HepG2 (cell line): Measurements from ENCODE around the gene SNU13. TPM values are rescaled to one million over a fixed set of nuclear protein-coding genes. Genes with fewer than 3 reads are reported as not detected.
A peak's percentile ranks its signal among the peaks of the same experiment; 100 is the strongest.

Experiments
- CBX5 ChIP-seq: sonication (generic); formaldehyde crosslinking; IDR thresholded peaks from 2 replicates; pipeline ENCODE4 v1.4.0; 2020; ENCODE audit warnings: missing genetic modification reagents, borderline replicate concordance
- GATAD2A ChIP-seq: IDR thresholded peaks from 2 replicates; pipeline ENCODE4 v1.6.1; 2016
- GTF3A ChIP-seq: sonication (generic); formaldehyde crosslinking; conservative IDR thresholded peaks from 2 replicates; pipeline ENCODE4 v1.4.0; 2020; ENCODE audit warnings: mild to moderate bottlenecking, missing genetic modification reagents
- IKZF1 ChIP-seq: fragments of 450-650 bp; IDR thresholded peaks from 2 replicates; pipeline ENCODE4 v1.7.1; 2016
- KAT2B ChIP-seq: fragments of 150-350 bp; IDR thresholded peaks from 2 replicates; pipeline ENCODE4 v1.6.1; 2014; ENCODE audit warnings: low read depth, low read length, borderline replicate concordance
- MXI1 ChIP-seq: IDR thresholded peaks from 3 replicates; pipeline ENCODE4 v1.6.1; 2012; ENCODE audit warnings: low read depth, low read length, inconsistent platforms, borderline replicate concordance
- SRSF1 ChIP-seq: fragments of 200-400 bp; formaldehyde crosslinking; optimal IDR thresholded peaks from 2 replicates; pipeline ENCODE3; 2017; ENCODE audit warnings: mild to moderate bottlenecking, low read depth, low read length, moderate library complexity
- THAP11 ChIP-seq: IDR thresholded peaks from 2 replicates; pipeline ENCODE4 v1.6.1; 2016; ENCODE audit warnings: missing biosample characterization, missing genetic modification reagents
- ZBTB42 ChIP-seq: sonication (generic); formaldehyde crosslinking; IDR thresholded peaks from 2 replicates; pipeline ENCODE4 v1.5.0; 2020; ENCODE audit warnings: mild to moderate bottlenecking, missing genetic modification reagents
- ZNF264 ChIP-seq: sonication (generic); formaldehyde crosslinking; IDR thresholded peaks from 2 replicates; pipeline ENCODE4 v1.4.0; 2020; ENCODE audit warnings: missing genetic modification reagents
- ZNF441 ChIP-seq: sonication (generic); formaldehyde crosslinking; IDR thresholded peaks from 2 replicates; pipeline ENCODE4 v1.7.0; 2021; ENCODE audit warnings: missing genetic modification reagents, borderline replicate concordance
- ZNF605 ChIP-seq: sonication (generic); formaldehyde crosslinking; IDR thresholded peaks from 2 replicates; pipeline ENCODE4 v1.8.0; 2022; ENCODE audit warnings: mild to moderate bottlenecking, missing genetic modification reagents
- ZNF781 ChIP-seq: sonication (generic); formaldehyde crosslinking; IDR thresholded peaks from 2 replicates; pipeline ENCODE4 v1.5.1; 2020; ENCODE audit warnings: borderline replicate concordance, mild to moderate bottlenecking, missing genetic modification reagents; ENCODE audit errors: not compliant biosample characterization
- polyA plus RNA-seq, 8 experiments: library from polyadenylated mRNA; depleted of rRNA in 3 of 8; stranded (reverse) in 7 of 8; unstranded in 1 of 8; fragments of >200 nt; fragmentation: Illumina TruSeq in 4 of 8; extraction: Trizol in 4 of 8; gene quantifications; 2 replicates each; pipeline versions ENCODE4 v1.2.1 to v1.2.3, GENCODE V29; 2011 to 2016; ENCODE audit warnings: low read depth in 4 of 8, missing spikeins in 1 of 8, mixed read lengths in 1 of 8; ENCODE audit not compliant: insufficient read depth in 1 of 8
- total RNA-seq, 5 experiments: library from RNA; depleted of rRNA; stranded (reverse); fragments of >200 nt; fragmentation: Illumina TruSeq; extraction: Trizol; gene quantifications; 2 replicates each; pipeline ENCODE4 v1.2.3, GENCODE V29; 2016; ENCODE audit warnings: low read depth in 1 of 5
- TF ChIP-seq, protein P1 (sequence below): sonication (generic); formaldehyde crosslinking; IDR thresholded peaks from 2 replicates; pipeline ENCODE4 v1.4.0; 2020; ENCODE audit warnings: missing genetic modification reagents, low read depth, mild to moderate bottlenecking, borderline replicate concordance
- TF ChIP-seq, protein P2 (sequence below): sonication (generic); formaldehyde crosslinking; IDR thresholded peaks from 2 replicates; pipeline ENCODE4 v1.4.0; 2020; ENCODE audit warnings: missing genetic modification reagents
- TF ChIP-seq, protein P3 (sequence below): IDR thresholded peaks from 2 replicates; pipeline ENCODE4 v1.6.1; 2016; ENCODE audit warnings: low read depth, control low read depth

Gene SNU13
- total and polyA plus RNA-seq, 2 of the 13 experiments (the other 11 are each of a cell fraction or from before 2014, with no cell fraction given): 203 to 287 TPM

DNA sequence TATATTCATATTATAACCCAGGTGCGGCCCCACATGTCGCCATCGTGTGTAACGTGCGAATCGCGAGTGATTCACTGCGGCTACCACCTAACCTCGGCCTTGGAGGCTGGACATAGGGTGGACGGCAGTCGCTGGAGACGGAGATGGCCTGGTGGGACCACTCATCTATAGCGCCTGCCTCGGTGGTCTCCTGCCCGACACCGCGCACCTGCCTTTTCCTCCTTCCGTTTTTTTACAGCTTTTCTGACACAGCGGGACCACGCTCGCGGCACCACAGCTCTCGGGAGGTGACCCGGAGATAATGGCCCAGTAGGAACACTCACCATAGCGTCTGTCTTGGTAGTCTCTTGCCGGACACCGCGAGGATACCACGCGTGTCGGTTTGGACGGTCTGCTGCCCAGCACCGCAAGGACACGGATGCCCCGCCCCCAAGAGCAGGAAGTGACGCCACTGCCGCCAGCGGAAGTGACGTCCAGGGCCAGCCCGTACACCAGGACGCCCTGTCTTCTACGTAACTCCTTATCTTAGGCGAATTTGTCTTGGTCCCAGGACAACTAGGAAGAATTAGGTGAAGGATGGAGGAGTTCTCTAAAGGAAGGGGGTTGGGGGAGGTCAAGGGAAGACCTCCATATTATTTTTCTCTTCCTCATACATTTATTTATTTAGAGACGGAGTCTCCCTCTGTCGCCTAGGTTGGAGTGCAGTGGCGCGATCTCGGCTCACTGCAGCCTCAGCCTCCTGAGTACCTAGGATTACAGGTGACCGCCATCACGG lies 6.4 kb downstream of the SNU13 start (continued):
- TF ChIP-seq, protein P1, sequence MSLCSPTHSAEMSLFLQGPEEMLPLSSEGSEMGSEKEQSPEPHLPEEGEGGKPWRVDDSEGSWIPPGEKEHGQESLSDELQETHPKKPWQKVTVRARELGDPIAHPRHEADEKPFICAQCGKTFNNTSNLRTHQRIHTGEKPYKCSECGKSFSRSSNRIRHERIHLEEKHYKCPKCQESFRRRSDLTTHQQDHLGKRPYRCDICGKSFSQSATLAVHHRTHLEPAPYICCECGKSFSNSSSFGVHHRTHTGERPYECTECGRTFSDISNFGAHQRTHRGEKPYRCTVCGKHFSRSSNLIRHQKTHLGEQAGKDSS (CRISPR knock-in tag): peak; percentile 63; the same call in 1 of the 2 replicates
- peak; percentile 83; the same call in 1 of the 3 replicates for TF ChIP-seq MXI1
- TF ChIP-seq ZBTB42 (CRISPR knock-in tag): no peak
- no peak for TF ChIP-seq ZNF605 (CRISPR knock-in tag)
- no peak for TF ChIP-seq CBX5
- peak; percentile 78 for TF ChIP-seq ZNF781 (CRISPR knock-in tag)
- peak; percentile 71; the same call in 1 of the 2 replicates for TF ChIP-seq ZNF264 (CRISPR knock-in tag)
- peak; percentile 91 for TF ChIP-seq THAP11 (CRISPR knock-in tag)
- peak; percentile 88 for TF ChIP-seq SRSF1
- TF ChIP-seq GATAD2A (CRISPR knock-in tag): peak; percentile 49; the same call in 1 of the 2 replicates
- peak; percentile 74; the same call in 1 of the 2 replicates for TF ChIP-seq GTF3A (CRISPR knock-in tag)
- no peak for TF ChIP-seq KAT2B
- TF ChIP-seq, protein P2, sequence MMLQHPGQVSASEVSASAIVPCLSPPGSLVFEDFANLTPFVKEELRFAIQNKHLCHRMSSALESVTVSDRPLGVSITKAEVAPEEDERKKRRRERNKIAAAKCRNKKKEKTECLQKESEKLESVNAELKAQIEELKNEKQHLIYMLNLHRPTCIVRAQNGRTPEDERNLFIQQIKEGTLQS (CRISPR knock-in tag): 0 out of 2 replicates have a peak, but pooled peaks have one; percentile 51
- no peak for TF ChIP-seq IKZF1
- TF ChIP-seq, protein P3, sequence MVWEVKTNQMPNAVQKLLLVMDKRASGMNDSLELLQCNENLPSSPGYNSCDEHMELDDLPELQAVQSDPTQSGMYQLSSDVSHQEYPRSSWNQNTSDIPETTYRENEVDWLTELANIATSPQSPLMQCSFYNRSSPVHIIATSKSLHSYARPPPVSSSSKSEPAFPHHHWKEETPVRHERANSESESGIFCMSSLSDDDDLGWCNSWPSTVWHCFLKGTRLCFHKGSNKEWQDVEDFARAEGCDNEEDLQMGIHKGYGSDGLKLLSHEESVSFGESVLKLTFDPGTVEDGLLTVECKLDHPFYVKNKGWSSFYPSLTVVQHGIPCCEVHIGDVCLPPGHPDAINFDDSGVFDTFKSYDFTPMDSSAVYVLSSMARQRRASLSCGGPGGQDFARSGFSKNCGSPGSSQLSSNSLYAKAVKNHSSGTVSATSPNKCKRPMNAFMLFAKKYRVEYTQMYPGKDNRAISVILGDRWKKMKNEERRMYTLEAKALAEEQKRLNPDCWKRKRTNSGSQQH (CRISPR knock-in tag): peak; percentile 41; the same call in 1 of the 2 replicates
- TF ChIP-seq ZNF441 (CRISPR knock-in tag): peak; percentile 98
